GM23248 (cell line): ENCODE data around the gene NME3. TPM values are rescaled to one million over a fixed set of nuclear protein-coding genes. Genes with fewer than 3 reads are reported as not detected.

Experiments used
- DNase-seq: peaks from one replicate; pipeline ENCODE4 v3.0.0-alpha.2; 2015
- H2AFZ ChIP-seq: fragments of 200-600 bp; sonication (generic); 2 replicates; pipeline ENCODE4 v1.6.1; 2016; ENCODE audit warnings: antibody characterized with exemption
- H3F3A ChIP-seq: fragments of 200-600 bp; sonication (generic); 2 replicates; pipeline ENCODE4 v1.6.1; 2016; ENCODE audit warnings: mild to moderate bottlenecking, antibody characterized with exemption, mixed run types; ENCODE audit not compliant: insufficient read depth
- H3K27ac ChIP-seq: fragments of 200-600 bp; sonication (generic); 2 replicates; pipeline ENCODE4 v1.5.1; 2016; ENCODE audit warnings: mild to moderate bottlenecking
- H3K27me3 ChIP-seq: fragments of 200-600 bp; sonication (generic); replicated peaks from 2 replicates; pipeline ENCODE4 v1.6.1; 2016; ENCODE audit warnings: mild to moderate bottlenecking; ENCODE audit not compliant: insufficient read depth
- H3K36me3 ChIP-seq: fragments of 200-600 bp; sonication (generic); 2 replicates; pipeline ENCODE4 v1.6.1; 2016; ENCODE audit warnings: low read depth, mild to moderate bottlenecking
- H3K4me1 ChIP-seq: fragments of 200-600 bp; sonication (generic); 2 replicates; pipeline ENCODE4 v1.6.1; 2016; ENCODE audit warnings: mild to moderate bottlenecking; ENCODE audit not compliant: insufficient read depth
- H3K4me2 ChIP-seq: fragments of 200-600 bp; sonication (generic); one replicate; pipeline ENCODE4 v1.6.1; 2016; ENCODE audit warnings: mild to moderate bottlenecking; ENCODE audit not compliant: unreplicated experiment
- H3K4me3 ChIP-seq: fragments of 200-600 bp; sonication (generic); 2 replicates; pipeline ENCODE4 v1.5.1; 2016; ENCODE audit warnings: mild to moderate bottlenecking
- H3K79me2 ChIP-seq: fragments of 200-600 bp; sonication (generic); 2 replicates; pipeline ENCODE4 v1.6.1; 2016; ENCODE audit warnings: mild to moderate bottlenecking; ENCODE audit not compliant: insufficient read depth
- H3K9ac ChIP-seq: fragments of 200-600 bp; sonication (generic); 2 replicates; pipeline ENCODE4 v1.6.1; 2016; ENCODE audit warnings: mild to moderate bottlenecking
- H3K9me2 ChIP-seq: fragments of 200-600 bp; sonication (generic); 2 replicates; pipeline ENCODE4 v1.6.1; 2016; ENCODE audit warnings: mixed run types, mild to moderate bottlenecking, moderate library complexity; ENCODE audit not compliant: insufficient read depth
- H3K9me3 ChIP-seq: fragments of 200-600 bp; sonication (generic); one replicate; pipeline ENCODE4 v1.6.1; 2017; ENCODE audit warnings: low read depth
- H4K20me1 ChIP-seq: fragments of 200-600 bp; sonication (generic); 2 replicates; pipeline ENCODE4 v1.6.0; 2016; ENCODE audit not compliant: insufficient read depth
- EZH2 ChIP-seq: fragments of 200-600 bp; sonication (generic); IDR thresholded peaks from 2 replicates; pipeline ENCODE4 v1.6.1; 2018; ENCODE audit warnings: antibody characterized with exemption, mild to moderate bottlenecking; ENCODE audit not compliant: insufficient read depth, poor library complexity, severe bottlenecking
- EZH2phosphoT487 ChIP-seq: fragments of 200-600 bp; sonication (generic); IDR thresholded peaks from 2 replicates; pipeline ENCODE4 v1.6.1; 2018; ENCODE audit warnings: antibody characterized with exemption, moderate library complexity, mild to moderate bottlenecking, low read depth; ENCODE audit not compliant: insufficient read depth
- WGBS, 2 experiments: methylation state at CpG; one replicate each; pipeline ENCODE4 v1.1.6; 2015 to 2017; ENCODE audit warnings: low lambda C conversion rate in 2 of 2, low coverage in 1 of 2; ENCODE audit errors: missing lambda C conversion rate in 2 of 2; 5-methylcytosine and 5-hydroxymethylcytosine counted together
- in situ Hi-C: fragments of 300-500 bp; cut with MboI; formaldehyde crosslinking; loops from 2 replicates; pipeline ENCODE4 v1.15.0; 2020
- polyA plus RNA-seq: library from polyadenylated mRNA; unstranded; fragments of >200 nt; fragmentation: Nextera tagmentation; extraction: Ambion mirVana; gene quantifications from 2 replicates; pipeline ENCODE4 v1.2.1, GENCODE V29; 2016
- total RNA-seq: library from RNA; depleted of rRNA; stranded (reverse); fragments of >200 nt; shearing (Covaris generic); gene quantifications from 2 replicates; pipeline ENCODE4 v1.2.3, GENCODE V29; 2014

The NME3 gene
- total and polyA plus RNA-seq, 2 experiments from 2014 or later, result 45.3 to 55.4 TPM

DNA sequence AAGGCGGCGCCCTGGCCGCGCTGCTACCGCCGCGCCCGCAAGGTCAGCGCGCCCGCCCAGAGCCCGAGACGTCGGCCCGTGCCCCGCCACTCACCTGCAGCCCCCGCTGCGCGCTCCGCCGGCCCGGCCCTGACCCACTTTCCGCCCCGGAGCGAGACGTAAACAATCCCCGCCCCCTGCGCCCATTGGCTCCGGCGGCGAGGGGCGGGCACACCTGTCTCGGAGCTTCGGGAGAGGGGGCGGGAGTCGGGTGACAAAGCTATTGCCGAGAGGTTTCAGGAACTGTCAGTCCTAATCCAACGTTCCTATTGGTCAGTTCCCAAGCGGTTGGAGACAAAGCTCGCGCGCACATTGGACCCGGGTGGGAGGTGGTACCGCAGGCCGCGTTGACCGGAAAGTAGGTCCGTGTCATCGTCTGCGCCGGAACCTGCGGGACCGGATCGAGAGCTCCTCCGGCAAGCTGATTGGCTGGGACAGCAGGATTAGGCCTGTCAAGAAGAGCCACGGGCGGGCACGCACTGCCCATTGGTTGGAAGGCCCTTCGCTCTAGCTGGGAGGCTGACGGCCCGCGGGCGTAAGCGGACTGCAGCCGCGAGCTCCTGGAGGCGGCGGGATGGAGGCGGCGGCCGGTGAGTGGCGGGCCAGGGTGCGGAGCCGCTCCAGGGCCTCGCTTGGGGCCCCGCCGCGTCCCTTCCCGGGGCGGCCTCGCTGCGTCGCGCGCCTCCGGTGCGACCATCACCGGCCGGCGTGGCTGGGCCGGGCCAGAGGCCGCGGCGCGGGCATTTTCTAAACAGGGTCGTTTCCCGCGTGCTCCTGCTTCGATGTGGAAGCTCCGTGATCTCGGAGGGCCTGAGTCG is 11.3 kb upstream of the NME3 start, which contains the start of the genes NUBP2 and SPSB3:
Gene NUBP2, plus strand, starts transcription at position 553 of the 857 bp plus-strand sequence. Its CDS starts 61 bp downstream, at position 614.
Gene SPSB3, minus strand, starts transcription at position 164 of the 857 bp plus-strand sequence. CDS start 1,088 bp downstream, outside the sequence.
- no peaks in the 10 kb centered on the region for H3K27me3 ChIP-seq
- in situ Hi-C loops, result no loop called here
- peaks cover 58% of the 10 kb centered on the region for H3K79me2 ChIP-seq
- TF ChIP-seq EZH2 (no peak), EZH2phosphoT487 (no peak)
- DNase-seq, result peak; percentile 100
- H3K9me3 ChIP-seq, result no peaks in the 10 kb centered on the region
- H3F3A ChIP-seq, result 0 out of 2 replicates have a peak, but pooled peaks cover 8% of the 10 kb centered on the region
- H3K27ac ChIP-seq, result peak within 1 kb of the TSS; percentile 60
- no peaks in the 10 kb centered on the region for H3K9me2 ChIP-seq
- no peaks in the 10 kb centered on the region for H3K36me3 ChIP-seq
- H3K4me2 ChIP-seq, result peak within 1 kb of the TSS; percentile 89
- WGBS, 2 experiments, result 0 to 1% methylated on average over 57 to 88 of the region's 102 CpGs
- no peaks in the 10 kb centered on the region for H3K4me1 ChIP-seq
- peak within 1 kb of the TSS; percentile 85 for H3K9ac ChIP-seq
- H2AFZ ChIP-seq, result peak within 1 kb of the TSS; percentile 69
- peak within 1 kb of the TSS; percentile 98 for H3K4me3 ChIP-seq
- H4K20me1 ChIP-seq, result no peaks in the 10 kb centered on the region

DNA sequence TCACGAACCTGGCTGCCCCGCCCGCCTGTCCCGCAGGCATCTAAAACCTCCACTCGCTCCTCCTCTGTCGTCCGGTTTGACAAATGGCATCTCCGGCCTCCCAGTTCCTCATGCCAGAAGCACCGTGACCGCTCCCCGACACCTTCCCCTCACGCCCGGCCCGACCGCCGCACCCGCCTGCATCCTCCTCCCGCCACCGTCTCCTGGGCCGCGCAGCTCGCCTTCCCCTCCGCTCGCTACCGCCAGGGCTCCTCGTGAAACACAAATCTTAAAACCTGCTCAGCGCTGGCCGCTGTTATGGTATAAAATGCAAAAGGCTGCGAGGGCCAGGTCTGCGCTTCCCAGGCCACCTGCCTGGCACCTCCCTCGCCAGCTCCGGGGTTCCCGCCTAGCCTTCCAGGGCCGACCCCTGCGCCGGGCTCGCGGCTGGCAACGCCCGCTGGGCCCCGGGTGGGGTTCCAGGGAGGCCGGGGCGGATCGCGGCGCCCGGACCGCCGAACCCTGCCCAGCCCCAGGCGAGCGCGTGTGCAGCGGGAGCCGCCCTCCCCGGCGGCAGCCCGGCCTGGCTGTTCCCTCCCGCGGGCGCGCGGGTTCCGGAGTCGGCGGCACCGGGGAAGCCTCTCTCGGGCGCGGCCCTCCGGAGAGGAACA is 10.5 kb upstream of the NME3 start:
- peak overlapping the region; percentile 83 for H3K4me3 ChIP-seq
- peak; percentile 72 for DNase-seq
- no peaks in the 10 kb centered on the region for H4K20me1 ChIP-seq
- H3F3A ChIP-seq, result 0 out of 2 replicates have a peak, but pooled peaks cover 8% of the 10 kb centered on the region
- no peaks in the 10 kb centered on the region for H3K4me1 ChIP-seq
- peak overlapping the region; percentile 34 for H3K27ac ChIP-seq
- H2AFZ ChIP-seq, result peak overlapping the region; percentile 42; the same call in 1 of the 2 replicates
- TF ChIP-seq EZH2 (no peak), EZH2phosphoT487 (no peak)
- in situ Hi-C loops, result no loop called here
- H3K4me2 ChIP-seq, result peak overlapping the region; percentile 81
- no peaks in the 10 kb centered on the region for H3K9me3 ChIP-seq
- H3K79me2 ChIP-seq, result peaks cover 52% of the 10 kb centered on the region
- peak overlapping the region; percentile 76 for H3K9ac ChIP-seq
- 2% methylated on average over 42 to 53 of the region's 70 CpGs for WGBS, 2 experiments
- H3K27me3 ChIP-seq, result no peaks in the 10 kb centered on the region
- H3K9me2 ChIP-seq, result no peaks in the 10 kb centered on the region
- H3K36me3 ChIP-seq, result no peaks in the 10 kb centered on the region

DNA sequence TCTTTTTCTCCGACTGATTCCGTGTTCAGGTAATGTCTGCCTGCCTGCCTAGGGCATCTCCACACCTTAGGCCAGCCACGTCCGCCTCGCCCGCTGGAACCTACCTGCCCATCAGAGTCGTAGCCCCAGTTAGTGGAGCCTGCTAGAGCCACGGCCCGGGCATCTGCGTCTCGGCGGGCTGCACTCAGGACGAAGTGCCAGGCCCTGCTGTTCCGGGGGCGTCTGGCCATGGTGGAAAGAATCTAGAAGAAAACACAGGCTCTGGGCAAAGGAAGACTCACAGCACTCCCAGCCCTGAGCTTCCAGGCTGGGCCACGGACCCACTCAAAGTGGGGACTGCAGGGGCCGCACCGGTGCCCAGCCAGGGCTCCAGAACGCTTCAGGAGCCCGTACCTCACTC is 9.9 kb upstream of the NME3 start:
- TF ChIP-seq EZH2, result no peak
- no peak for TF ChIP-seq EZH2phosphoT487
- Histone ChIP-seq H3K4me1 (no peaks in the 10 kb centered on the region), H3K36me3 (no peaks in the 10 kb centered on the region), H3K79me2 (peaks cover 50% of the 10 kb centered on the region), H3K9me2 (no peaks in the 10 kb centered on the region), H3K4me2 (peak overlapping the region; percentile 81), H3K4me3 (peak overlapping the region; percentile 83), H3K9ac (peak overlapping the region; percentile 76), H3F3A (0 out of 2 replicates have a peak, but pooled peaks cover 8% of the 10 kb centered on the region), H3K27ac (no peak overlapping the region), H2AFZ (no peak overlapping the region), H3K27me3 (no peaks in the 10 kb centered on the region), H4K20me1 (no peaks in the 10 kb centered on the region), H3K9me3 (no peaks in the 10 kb centered on the region)
- no peak for DNase-seq
- in situ Hi-C loops, result no loop called here
- WGBS, 2 experiments, result 71 to 74% methylated on average over 17 to 20 of the region's 20 CpGs

DNA sequence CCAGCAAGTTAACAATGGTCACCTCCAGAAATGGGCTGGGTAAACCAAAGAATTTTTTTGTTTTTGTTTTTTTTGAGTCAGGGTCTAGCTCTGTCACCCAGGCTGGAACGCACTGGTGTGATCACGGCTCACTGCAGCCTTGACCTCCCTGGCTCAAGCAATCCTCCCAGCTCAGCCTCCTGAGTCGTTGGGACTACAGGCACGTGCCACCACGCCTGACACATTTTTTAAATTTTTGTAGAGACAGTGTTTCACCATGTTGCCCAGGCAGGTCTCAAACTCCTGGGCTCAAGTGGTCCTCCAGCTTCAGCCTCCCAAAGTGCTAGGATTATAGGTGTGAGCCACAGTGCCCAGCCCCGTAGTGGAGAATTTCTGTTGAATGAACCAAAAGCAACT is 9.3 kb upstream of the NME3 start:
- TF ChIP-seq EZH2phosphoT487 (no peak), EZH2 (no peak)
- H3K9me3 ChIP-seq, result no peaks in the 10 kb centered on the region
- no peak for DNase-seq
- H2AFZ ChIP-seq, result no peak overlapping the region
- H3K9ac ChIP-seq, result peak overlapping the region; percentile 76; the same call in 1 of the 2 replicates
- no peaks in the 10 kb centered on the region for H3K9me2 ChIP-seq
- no peak overlapping the region for H3K27ac ChIP-seq
- no peaks in the 10 kb centered on the region for H3K27me3 ChIP-seq
- peaks cover 49% of the 10 kb centered on the region for H3K79me2 ChIP-seq
- in situ Hi-C loops, result no loop called here
- no peaks in the 10 kb centered on the region for H3K4me1 ChIP-seq
- H3K4me3 ChIP-seq, result 0 out of 2 replicates have a peak overlapping the region, but pooled peaks have one; percentile 83
- H3K36me3 ChIP-seq, result no peaks in the 10 kb centered on the region
- WGBS, 2 experiments, result 82 to 87% methylated on average over 6 of the region's 6 CpGs
- no peaks in the 10 kb centered on the region for H4K20me1 ChIP-seq
- 0 out of 2 replicates have a peak, but pooled peaks cover 8% of the 10 kb centered on the region for H3F3A ChIP-seq
- H3K4me2 ChIP-seq, result no peak overlapping the region
